GM21526 (cell line): ENCODE measurements around the gene USP5.

Experiments used
- ATAC-seq: cut with Tn5 transposase; IDR thresholded peaks from one replicate; pipeline ENCODE4 v1.9.1; 2021; ENCODE audit warnings: moderate library complexity; ENCODE audit not compliant: unreplicated experiment, low FRiP score

USP5 gene

DNA sequence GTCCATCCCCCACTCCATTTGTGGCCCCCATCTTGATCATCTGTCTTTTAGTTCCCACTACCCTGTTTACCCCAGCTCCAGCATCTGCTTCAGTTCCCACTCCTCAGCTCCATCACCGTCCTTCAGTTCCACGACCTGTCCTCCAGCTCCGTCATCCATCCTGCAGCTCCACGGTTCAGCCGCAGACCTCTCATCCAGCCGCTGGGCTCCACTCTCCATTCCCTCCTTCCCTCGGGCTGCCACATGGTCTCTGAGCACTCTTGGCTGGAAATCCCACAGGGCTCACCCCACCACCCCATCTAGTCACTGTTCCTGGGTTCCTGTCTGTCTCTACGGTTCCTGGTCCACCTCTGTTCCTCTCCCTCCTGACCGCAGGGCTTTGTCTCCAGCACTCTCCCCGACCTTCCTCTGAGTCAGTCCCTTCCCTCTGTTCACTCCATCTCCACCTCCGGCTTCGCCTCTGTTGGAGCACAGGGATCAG, 27.0 kb upstream of the USP5 start:
- no peak for ATAC-seq

GRCh38 chr12:6825398-6826124, 26.4 kb upstream of the USP5 start:
- ATAC-seq: no peak

DNA sequence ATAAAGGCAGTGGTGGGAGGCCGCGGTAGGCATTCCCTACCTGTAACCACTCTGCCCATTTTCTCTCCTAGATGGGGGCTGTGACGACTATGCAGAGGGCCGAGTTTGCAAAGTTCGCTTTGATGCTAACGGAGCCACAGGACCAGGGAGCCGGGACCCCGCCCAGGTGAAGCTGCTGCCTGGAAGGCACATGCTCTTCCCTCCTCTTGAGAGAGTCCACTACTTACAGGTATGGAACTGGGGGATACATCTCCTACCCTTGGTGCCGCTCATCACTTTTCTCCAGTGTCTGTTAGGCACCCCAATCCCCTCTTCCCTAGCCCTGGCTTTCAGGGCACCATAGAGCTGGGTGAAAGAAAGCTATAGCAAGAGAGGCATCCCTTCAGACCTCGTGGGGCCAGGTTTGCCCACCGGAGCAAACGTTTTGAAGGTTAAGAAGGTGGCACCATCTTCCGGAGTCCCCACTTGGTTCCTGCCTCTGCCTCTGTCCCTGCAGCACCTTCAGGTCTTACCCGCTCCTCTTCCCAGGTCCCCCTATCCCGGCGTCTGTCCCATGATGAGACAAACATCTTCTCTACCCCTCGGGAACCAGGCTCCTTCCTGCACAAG, 25.7 kb upstream of the USP5 start:
- no peak for ATAC-seq

DNA sequence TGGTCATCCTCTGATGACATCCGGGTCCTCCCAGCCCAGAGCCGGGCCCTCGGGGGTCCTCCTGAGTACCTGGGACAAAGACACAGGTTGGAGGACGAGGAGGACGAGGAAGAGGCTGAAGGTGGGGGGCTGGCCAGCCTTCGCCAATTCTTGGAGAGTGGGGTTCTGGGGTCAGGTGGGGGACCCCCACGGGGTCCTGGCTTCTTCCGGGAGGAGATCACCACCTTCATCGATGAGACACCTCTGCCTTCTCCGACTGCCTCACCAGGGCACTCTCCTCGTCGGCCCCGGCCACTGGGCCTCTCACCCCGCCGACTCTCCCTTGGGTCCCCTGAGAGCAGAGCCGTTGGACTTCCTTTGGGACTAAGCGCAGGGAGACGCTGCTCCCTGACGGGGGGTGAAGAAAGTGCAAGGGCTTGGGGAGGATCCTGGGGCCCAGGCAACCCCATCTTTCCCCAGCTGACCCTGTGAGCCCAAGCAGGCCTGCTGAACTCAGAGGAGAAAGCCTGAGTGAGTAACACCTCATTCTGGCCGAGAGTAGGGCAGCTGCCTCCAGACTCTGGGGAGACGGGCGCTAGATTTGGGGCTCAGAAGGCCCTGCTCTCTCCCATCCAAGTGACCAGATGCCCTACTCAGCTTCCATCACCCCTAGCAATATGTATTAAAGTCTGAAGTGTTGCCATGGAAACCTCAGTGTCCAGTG, 25.1 kb upstream of the USP5 start:
- ATAC-seq: no peak

- no peak for ATAC-seq
Measured at GRCh38 chr12:6827437-6827911, 24.5 kb upstream of the USP5 start.

GRCh38 chr12:6827982-6828780, 23.8 kb upstream of the USP5 start, which contains the start of gene P3H3:
TSS of gene P3H3 (plus strand) at chr12:6828407. CDS start at chr12:6828441, 34 bp downstream.
- ATAC-seq: no peak

GRCh38 chr12:6828781-6829535, 23.0 kb upstream of the USP5 start:
- no peak for ATAC-seq

DNA sequence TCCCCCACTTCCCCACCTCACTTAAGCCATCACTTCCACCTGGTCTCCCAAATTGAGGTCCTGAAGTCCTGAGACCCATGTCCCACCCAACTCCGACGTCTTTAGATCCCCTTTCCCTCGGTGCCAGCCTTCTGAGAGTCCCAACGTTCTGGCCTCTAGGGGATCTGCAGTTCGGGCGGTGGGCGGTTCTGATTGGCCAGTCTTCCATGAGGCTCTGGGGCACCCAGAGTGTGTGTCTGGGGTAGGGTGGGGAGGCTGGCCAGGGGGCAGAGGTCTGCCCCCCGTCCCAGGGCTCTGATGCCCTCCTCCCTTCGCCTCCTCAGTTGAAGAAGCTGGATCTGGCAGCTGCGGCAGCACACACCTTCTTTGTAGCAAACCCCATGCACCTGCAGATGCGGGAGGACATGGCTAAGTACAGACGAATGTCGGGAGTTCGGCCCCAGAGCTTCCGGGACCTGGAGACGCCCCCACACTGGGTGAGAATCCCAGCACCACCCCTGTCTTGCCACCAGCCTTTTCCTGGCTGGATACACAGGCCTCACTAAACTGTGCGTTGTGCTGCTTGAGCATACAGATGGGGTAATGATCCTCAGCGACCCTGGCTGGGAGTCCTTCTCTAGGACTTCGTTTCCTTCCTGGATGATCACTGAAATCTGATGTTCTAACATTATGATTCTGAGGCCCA, 22.3 kb upstream of the USP5 start:
- ATAC-seq: no peak

DNA sequence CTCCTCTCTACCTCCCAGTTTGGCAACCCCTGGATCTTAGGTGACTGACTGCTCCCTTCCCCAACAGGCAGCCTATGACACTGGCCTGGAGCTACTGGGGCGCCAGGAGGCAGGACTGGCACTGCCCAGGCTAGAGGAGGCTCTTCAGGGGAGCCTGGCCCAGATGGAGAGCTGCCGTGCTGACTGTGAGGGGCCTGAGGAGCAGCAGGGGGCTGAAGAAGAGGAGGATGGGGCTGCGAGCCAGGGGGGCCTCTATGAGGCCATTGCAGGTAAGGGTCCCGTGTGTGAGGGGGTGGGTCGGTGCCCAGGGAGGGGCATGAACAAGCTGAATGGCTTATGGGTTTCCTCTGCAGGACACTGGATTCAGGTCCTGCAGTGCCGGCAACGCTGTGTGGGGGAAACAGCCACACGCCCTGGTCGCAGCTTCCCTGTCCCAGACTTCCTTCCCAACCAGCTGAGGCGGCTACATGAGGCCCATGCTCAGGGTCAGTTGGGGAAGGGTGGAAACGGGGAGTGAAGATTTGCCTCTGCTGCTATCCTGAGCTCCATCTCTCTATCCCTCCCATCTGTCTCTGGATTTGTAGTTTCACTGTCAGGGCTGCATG, 21.6 kb upstream of the USP5 start:
- no peak for ATAC-seq

DNA sequence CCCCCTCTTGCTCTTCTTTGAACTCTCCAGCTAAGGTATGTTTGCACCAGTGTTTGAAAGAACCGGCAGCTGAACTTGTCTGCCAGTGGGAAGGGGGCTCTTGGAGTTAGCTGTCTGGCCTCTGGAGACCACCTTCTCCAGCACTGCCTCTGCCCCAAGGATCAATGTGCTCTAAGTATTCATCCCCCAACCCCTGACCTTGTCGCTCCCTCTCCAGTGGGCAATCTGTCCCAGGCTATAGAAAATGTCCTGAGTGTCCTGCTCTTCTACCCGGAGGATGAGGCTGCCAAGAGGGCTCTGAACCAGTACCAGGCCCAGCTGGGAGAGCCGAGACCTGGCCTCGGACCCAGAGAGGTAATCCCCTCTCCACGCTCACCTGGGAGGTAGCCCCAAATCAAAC, 21.0 kb upstream of the USP5 start:
- no peak for ATAC-seq

DNA sequence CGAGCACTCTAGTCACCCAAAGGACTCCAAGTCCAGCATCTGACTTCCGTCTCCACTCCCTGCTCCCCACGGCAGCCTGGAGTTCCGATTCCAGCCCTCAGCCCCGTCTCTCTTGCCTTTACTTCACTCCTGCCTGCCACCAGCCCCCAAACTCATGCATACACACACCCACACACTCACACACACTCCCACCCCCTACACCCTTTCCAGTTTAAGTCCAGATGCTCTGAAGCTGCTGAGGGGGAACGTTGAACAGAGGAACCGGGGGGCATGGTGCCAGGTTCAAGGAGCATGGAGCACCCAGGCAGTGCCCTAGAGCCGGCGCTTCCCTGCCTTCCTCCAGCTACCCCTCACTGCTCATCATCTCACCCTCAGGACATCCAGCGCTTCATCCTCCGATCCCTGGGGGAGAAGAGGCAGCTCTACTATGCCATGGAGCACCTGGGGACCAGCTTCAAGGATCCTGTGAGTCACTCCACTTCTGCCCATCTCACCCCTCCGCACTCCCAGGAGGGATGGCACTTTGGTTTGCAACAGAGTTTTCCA, 20.4 kb upstream of the USP5 start:
- ATAC-seq: no peak

- no peak for ATAC-seq
Measured at GRCh38 chr12:6832125-6832524, 19.8 kb upstream of the USP5 start.

GRCh38 chr12:6833189-6833890, 18.6 kb upstream of the USP5 start:
- no peak for ATAC-seq

- no peak for ATAC-seq
Measured at GRCh38 chr12:6834254-6834653, 17.7 kb upstream of the USP5 start.

DNA sequence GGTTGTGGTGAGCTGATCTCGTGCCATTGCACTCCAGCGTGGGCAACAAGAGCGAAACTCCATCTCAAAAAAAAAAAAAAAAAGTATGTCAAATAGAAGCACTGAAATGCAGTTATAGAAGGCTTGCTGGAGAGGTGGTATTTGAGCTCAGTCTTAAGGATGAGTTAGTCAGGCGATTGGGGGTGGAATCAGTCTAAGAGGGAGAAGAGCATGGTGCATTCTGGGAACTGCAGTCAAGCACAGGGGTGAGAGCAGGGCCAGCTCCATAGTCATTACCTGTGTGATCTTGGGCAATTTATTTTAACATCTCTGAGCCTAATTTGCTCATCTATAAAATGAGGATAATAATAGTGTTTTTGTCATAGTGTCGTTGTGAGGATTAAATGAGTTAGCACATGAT, 17.1 kb upstream of the USP5 start:
- ATAC-seq: no peak

GRCh38 chr12:6836851-6837250, 15.1 kb upstream of the USP5 start:
- ATAC-seq: no peak

- ATAC-seq: no peak
Measured at GRCh38 chr12:6837370-6838060, 14.4 kb upstream of the USP5 start.

GRCh38 chr12:6838854-6839253, 13.1 kb upstream of the USP5 start:
- ATAC-seq: no peak
